HL-60/S4 (cell line): ENCODE data around the gene ECSCR.
"Not testable (repeated sequence)": the region's sequence is repeated elsewhere in the genome, so short reads cannot be mapped to it uniquely, and the experiment has no call there.

Experiments
- in situ Hi-C: fragments of 300-500 bp; cut with MboI; formaldehyde crosslinking; loops from 2 replicates; pipeline ENCODE4 v1.14.3; 2022; ENCODE audit warnings: low sequenced_read_pairs

The ECSCR gene

DNA sequence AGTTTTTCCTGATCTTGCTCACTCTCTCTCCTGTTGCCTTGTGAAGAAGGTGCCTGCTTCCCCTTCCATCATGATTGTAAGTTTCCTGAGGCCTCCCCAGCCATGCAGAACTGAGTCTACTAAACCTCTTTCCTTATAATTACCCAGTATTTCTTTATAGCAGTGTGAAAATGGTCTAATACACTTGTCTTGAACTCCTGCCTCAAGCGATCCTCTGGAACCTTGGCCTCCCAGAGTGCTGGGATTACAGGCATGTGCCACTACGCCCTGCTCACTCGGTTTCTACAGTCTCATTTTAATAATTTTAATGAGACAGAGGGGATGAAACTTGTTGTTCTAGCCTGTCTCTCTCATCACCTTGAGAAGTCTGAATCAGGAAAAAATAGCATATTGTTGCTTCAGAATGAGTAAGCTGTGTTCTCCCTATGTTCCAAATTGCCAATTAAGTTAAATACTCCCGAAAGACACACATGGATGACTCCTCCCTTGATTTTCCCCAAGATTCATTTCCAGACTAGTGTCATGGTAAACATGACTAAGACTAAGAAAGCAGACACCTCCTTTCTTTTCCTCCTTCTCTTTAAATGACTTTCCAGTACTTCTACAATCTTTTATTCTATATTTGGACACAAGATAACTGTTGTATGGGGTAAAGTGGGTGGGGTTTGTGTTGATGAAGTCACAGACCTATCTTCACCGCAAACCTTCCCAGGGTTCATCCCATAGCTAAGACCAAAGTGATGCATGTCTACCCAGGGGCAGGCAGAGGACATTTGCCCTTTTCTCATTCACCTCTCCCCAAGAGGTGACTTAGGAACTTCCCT is 15.4 kb downstream of the ECSCR start:
- in situ Hi-C loops, result no loop called here

DNA sequence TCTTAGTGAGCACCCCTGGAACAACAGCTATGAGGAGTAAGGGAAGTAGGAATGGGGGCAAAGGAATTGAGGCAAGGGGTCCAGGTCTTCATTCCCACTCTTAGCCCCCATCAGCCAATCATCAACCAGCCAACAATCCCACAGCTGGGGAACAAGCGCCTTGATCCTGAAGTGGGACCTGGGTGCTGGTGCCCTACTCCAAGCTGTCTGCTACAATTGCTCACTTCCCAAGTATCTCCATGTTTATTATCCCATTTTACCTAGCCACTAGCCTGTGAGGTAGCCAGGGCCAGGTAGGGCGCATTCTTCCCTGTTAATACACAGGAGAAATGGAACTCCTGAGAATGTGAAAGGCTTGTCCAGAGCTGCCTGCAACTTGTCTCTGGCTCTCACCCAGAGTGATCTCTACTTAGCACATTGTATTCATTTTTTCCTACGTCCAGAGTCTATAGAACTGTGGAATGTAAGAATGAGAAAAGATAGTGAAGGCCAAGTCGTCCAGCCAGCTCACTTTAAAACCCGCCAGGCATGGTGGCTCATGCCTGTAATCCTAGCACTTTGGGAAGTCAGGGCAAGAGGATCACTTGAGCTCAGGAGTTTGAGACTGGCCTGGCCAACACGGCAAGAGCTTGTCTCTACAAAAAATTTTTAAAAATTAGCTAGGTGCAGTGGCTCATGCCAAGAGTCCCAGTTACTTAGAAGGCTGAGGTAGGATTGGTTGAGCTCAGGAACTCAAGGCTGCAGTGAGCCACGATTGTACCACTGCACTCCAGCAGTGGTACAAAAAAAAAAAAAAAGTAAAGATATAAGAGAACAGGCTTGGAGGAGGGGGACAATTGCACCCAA is 17.0 kb downstream of the ECSCR start:
- in situ Hi-C loops, result no loop called here

DNA sequence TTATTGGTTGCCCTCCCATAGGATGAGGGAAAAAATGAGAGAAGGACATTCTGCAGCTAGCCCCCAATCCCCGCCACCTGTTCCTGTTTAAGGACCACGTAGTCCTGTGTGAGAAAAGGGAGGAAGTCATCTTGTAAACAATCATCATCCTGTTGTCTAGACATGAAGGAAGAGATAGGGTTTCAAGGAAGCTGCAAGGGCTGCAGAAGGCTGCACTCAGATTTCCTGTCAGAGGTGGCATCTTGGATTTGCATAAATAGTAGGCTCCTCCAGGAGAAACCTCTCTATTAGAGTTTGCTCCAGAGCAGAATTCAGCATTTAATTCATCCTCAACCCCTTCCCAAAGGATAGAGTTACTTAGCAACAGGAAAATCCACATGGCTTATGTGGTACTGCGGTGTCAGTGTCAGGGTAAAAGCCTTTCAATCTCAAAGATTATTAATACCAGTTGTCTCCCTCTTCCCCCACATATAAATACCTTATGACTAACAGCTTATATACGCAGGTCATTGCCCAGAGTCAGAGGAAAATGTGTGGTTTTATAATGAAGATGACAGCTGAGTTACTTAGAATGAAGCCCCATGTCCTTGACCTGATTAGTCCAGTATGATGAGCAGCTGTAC is 18.6 kb downstream of the ECSCR start:
- in situ Hi-C loops, result no loop called here

DNA sequence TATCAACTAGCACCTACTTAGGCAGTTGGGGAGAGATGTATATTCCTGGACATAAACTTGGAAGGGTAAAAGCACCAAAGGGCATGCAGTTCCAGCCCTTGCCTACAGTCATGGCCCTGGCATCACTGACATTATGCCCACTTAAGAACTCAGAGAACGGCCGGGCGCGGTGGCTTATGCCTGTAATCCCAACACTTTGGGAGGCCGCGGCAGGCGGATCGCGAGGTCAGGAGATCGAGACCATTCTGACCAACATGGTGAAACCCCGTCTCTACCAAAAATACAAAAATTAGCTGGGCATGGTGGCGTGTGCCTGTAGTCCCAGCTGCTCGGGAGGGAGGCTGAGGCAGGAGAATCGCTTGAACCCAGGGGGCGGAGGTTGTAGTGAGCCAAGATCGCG is 22.1 kb downstream of the ECSCR start:
- in situ Hi-C loops, result not testable (repeated sequence)

DNA sequence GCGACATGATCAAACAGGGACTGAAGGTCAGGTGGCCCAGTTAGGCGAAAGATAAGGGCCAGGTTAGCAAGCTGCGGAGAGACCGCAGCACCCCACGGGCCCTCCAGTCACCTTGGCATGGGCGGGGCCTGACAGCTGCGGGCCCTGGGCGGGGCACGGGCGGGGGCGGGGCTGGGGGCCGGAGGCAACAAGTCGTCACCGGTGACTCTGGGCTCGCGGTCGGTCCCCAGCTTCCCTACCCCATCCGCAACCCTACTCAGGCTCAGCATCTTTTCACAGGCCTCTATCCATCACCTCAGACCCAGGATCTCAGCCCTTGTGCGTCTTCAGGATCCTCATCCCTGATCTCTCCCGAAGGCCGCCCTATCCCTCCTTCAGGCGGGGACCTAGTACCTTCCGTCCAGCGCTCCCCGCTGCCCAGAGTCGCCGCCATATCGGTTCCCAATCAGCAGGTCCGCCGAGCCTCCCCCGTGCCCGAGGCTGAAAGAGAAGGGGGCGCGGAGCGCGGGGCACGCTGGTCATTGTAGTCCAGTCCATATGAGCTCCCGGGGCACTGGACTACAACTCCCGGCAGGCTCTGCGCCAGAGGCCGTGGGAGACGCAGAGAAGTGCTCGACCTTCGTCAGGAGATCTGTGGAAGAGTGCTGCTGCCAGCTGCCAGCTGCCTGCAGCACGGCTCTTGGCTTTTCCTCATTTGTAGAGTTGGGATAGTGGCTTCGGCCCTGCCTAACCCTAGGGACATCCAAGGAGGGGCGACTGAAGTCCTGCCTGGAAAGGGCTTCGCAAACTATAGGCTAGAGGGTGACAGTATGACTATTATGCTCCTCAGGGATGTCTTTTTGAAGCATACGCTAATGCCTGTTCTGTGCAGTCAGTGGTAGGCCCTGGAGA is 23.3 kb downstream of the ECSCR start, which contains the start of gene DNAJC18:
Gene DNAJC18, minus strand, starts transcription at position 513 of the 891 bp plus-strand sequence. Its CDS starts 80 bp downstream, at position 433.
- in situ Hi-C loops, result no loop called here

DNA sequence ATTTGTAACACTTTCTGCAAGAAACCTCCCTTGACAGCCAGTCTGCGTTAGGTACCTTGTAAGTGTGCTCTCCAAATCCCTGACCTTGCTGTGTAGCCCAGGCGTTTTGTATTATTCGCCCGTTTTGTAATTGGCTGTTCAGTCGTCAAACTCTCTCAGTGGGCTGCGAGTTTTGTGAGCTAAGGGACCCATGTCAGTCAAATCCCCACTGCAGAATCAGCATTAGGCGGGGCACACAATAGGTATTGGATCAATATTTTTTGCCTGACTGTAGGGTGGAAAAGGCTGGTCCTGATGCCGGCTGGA is 23.9 kb downstream of the ECSCR start:
- in situ Hi-C loops, result no loop called here

DNA sequence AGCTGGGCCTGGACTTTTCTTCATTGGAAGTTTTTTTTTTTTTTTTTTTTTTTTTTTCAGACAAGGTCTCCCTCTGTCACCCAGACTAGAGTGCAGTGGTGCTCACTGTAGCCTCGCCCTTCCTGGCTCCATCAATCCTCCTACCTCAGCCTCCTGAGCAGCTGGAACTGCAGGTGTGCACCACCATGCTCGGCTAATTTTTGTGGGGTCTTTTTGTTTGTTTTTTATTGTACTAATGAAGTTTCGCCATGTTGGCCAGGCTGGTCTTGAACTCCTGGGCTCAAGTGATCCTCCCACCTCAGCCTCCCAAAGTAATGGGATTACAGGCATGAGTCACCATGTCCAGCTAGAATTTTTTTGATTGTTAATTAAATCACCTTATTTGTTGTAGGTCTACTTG is 26.9 kb downstream of the ECSCR start:
- in situ Hi-C loops, result no loop called here

DNA sequence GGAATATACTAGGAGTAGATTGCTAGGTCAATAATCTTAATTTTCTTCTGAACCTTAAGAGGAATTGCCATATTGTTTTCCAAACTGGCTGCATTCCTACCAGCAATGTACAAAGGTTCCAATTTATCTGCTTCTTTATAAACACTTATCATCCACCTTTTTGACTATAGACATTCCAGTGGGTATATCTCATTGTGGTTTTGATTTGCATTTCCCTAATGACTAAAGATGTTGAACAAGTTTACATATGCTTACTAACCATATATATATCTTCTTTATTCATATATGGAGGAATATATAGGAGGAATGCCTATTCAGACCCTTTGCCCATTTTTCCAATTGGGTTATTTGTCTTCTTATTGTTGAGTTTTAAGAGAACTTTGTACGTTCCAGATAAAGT is 30.8 kb downstream of the ECSCR start:
- in situ Hi-C loops, result no loop called here

DNA sequence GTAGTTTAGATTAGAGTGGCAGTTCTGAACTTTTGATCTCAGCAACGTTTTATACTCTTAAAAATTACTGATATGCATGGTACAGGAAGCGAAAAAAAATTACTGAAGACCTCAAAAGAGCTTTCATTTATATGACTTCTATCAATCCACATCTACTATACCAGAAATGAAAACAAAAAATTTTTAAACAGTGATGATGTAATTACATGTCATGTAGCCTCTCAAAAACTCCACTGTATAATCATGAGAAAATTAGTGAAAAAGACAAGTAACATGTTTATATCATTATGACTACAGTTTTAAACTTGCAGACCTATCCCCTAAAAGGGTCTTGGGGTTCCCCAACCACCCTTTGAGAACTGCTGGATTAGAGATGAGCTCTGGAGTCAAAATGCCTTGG is 32.5 kb downstream of the ECSCR start:
- in situ Hi-C loops, result no loop called here

DNA sequence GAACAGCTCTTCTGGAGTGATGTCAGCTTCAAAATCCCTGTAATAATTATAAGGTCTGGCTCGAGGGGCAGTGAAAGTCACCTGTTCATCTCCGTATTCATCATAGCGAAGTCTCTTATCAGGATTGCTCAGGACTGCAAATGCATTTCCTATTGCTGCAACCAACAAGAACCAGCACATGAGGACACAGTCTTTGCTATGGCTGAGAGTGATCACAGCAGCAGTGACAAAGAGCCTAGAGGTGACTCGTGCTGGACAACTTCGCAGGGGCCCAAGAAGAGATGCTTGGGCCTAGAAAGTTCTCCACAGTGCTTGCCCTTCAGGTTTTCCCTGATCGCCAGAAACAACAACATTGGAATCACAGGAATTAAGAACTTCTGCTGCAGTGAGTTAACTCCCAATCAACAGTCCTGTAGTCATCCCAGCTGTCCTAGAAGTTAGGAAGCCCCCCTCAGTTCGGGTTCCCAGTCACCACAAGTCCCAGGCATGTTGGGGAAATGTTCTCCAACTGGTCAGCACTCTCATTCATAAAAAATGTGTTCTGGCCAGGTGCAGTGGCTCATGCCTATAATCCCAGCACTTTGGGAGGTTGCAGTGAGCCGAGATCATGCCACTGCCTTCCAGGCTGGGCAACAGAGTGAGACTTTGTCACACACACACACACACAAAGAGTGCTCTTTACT is 36.2 kb downstream of the ECSCR start:
- in situ Hi-C loops, result loop anchor here (10.0 kb wide), 2 partner anchors 88 to 338 kb away; no protein-coding TSS in a partner anchor

DNA sequence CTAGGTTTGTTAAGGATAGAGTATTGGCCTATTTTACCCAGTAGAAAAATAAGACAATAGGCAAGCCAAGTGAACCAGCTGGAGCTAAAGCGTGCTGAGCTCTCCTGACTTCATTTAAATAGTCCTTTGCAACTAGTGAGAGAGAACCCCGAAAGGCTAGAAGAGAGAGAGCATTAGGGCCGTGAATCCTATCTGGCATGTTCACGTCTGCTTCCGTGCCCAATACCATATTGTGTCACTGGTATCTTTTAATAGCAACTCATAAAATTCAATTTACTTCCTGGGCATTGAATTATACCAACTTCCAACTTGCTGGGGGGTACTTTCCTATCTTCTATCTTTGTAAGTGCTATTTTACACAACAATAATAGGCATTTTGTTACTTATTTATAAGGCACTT is 37.0 kb downstream of the ECSCR start:
- in situ Hi-C loops, result loop anchor here (10.0 kb wide), 2 partner anchors 89 to 339 kb away; no protein-coding TSS in a partner anchor

DNA sequence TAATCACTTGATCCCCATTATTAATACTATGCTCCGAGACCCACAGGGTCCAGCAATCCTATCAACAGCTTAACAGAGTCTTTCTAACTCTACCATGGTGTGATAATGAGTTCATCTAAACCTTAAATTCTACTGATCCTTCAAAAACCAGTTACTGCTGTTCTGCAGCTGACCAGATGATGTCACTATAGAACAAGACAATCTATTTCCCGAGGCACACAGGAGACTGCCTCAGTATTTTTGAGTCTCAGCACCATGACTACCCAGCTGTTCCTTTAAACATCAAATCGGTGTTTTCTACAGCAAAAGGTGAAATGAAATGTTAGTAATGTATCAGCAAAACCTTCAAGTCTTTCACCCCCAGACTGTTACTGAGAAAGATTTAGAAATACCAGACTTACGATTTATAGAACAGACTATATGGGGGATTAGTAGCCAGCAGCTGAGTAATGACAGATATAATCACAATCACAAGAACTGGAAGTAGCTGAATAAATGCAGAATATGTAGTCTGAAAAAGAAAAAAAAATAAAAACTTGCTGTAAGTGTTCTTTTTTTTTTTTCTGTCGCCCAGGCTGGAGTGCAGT is 40.1 kb downstream of the ECSCR start:
- in situ Hi-C loops, result loop anchor here (10.0 kb wide), 2 partner anchors 92 to 342 kb away; no protein-coding TSS in a partner anchor

DNA sequence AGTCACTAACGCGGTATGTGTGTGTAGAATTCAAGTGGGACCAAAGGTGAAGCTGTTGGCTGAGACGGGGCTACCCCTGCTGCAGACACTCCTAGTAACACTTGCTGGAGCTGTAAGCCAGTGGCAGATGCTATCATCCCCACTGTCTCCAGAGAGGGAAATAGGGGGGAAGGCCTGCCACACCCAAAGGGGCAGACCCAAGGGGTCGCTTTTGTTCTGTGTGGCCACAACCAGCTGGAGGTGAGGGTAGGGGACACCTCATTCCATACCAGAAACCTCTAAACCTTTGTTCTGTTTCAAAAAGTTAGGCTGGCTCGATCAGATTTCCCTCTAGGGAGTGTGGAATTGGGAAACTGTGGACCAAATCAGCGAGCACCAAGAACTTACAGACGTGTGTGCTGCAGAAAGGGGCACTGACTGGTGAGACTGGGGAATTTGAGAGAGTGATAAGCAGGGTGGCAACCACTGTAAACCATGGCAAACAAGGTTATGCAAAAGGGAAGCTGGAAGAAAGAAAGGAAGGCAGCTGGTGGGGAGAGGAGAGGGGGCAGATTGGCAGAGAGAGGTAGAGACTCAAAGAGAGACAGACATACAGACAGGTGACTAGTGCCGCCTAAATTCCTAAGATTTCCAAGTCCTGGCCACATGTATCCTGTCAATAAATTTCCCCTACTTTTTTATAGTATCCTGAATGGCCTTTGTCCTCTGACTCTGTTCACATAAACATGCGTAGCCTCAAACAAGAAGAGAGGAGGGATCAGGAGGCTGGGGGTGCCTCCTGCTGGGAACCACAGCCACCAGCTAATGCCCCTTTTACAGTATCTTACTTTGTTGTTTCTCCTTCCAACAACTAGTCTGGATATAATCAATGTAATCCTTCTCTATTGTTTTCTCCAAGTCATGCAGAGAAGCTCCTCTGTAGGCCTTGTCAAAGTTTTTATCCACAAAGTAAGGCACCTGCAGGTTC is 43.0 kb downstream of the ECSCR start:
- in situ Hi-C loops, result loop anchor here (10.0 kb wide), 2 partner anchors 95 to 345 kb away; no protein-coding TSS in a partner anchor

DNA sequence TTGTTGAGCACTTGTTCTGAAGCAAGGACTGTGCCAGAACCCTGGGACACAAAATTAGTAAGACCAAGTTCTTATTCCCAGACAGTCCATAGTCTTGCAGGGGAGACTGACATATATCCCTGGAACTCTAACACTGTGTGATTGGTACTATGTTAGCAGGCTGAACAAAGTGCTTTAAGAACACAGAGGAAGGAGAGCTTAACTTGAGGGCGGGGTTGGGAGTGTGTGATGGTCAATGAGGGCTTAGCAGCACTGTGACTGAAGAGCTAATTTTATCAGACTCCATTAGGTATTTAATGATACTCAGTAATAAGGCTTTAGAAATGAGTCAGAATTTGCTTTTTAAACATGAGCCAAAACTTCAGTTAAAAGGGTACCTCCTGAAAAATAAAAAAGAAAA is 43.8 kb downstream of the ECSCR start:
- in situ Hi-C loops, result no loop called here

DNA sequence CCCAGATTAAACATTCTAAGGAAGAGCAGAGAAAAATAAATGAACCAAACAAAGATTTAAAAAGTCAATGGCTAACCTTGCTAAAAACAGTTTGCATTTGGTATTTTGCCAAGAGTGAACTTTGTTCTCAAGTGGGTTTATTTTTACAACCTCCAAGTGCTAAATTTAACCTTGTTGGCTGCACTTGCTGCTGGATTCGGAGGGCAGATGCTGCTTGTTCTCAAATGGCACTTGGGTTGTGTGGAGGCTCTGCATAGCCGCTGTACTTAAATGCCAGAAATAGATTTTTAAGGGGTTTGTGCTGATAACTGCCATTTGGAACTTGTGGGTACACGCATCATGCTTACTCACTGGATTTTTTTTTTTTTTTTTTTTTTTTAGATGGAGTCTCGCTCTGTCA is 45.3 kb downstream of the ECSCR start:
- in situ Hi-C loops, result no loop called here

DNA sequence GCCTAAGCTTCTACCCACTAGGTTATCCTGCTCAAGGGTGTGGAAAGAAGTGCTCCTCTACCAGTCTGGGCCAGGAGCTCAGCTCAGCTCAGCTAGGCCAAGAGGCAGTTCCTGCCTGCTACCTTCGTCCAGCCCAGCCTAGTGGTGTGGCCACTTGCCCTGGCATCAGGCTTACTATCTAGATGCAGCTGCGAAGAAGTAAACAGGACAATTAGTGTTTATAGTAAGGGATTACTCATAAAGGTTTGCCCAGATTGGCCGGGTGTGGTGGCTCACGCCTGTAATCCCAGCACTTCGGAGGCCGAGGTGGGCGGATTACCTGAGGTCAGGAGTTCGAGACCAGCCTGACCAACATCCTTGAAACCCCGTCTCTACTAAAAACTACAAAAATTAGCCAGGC is 45.9 kb downstream of the ECSCR start:
- in situ Hi-C loops, result no loop called here

DNA sequence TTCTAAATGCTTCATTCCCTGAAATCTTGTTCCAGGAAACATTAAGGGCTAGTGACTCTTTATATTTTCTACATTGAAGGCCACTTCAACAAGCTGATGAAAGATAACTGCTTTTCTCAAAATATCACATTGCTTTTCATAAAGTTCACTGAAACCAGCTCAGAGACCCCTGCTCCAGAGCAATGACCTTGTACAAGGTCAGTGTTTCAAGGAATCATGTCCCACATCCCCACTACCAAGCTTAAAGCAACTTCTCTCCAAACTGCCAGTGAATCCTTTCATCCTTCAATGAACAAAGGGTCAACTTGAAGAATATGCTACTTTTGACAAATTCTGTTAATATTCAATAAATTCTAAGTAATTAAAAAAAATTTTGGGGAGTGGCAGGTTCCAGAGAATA is 46.7 kb downstream of the ECSCR start:
- in situ Hi-C loops, result no loop called here

DNA sequence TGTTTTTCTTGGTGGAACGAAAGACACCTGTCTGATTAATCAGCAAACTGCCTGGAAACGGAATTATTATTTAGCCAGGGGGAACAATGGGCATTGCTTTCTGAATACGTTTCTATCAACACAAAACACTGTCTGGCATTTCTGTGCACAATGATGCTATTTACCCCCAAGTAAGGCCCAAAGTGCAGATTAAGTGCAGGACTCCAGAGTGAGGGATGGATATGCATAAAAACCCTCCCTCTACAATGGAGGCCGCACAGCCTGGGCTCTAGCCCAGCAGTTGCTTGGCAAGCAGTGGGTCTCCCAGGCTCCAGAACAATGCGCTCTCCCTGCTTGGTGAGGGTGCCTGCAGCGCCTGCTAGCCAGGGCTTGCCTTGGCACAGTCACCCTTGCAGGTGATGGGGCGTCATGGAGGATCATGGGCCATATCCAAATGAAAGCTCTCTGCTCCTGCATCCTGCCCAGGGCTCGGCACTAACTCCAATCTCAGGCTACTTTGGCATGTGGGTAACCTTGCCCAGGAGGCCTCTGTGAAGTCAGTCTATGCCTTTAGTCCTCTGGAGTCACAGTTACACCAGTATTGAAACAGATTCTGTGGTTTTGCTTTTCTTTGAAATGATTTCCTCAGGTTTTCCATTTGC is 47.2 kb downstream of the ECSCR start:
- in situ Hi-C loops, result no loop called here
